Stimulated activated CD4-positive, alpha-beta T cell treated with anti-CD3 and anti-CD28 coated beads, Interleukin-1b, Interleukin-23, amount 100 ng/mL, for 1 hour (primary cell): ENCODE results near the gene CHAF1A.

ENCODE experiments used
- DNase-seq, 2 donors: peaks; one replicate each; pipeline ENCODE4 v3.0.0-alpha.2; 2020; ENCODE audit warnings: low read depth in 2 of 2

Gene CHAF1A

DNA sequence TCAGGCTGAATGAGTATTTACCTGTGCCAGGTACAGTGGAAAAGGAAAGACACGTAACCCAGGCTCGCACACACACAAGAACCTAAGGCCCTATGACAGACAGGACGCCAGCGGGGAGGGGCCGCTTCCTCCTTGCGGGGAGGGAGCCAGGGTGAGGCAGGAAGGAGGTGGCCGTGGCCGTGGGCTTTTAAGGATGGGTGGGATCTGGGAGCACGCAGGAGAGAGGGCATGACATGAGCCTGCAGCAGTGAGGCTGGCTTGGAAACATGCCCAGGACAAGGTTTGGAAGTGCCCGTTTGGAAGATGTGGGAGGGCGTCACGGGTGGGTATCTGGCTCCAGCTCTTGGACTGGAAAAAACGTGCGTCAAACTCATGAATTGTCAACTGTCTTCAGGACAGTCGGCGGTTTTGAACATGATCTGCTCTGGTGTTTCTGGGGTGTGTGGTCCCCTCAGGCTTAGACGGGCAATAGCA, 22.1 kb upstream of the CHAF1A start:
- no peak for DNase-seq

- no peak for DNase-seq
Measured at GRCh38 chr19:4385291-4386040, 17.0 kb upstream of the CHAF1A start.

GRCh38 chr19:4386041-4386782, 16.2 kb upstream of the CHAF1A start:
- DNase-seq: no peak

GRCh38 chr19:4388337-4389063, 13.9 kb upstream of the CHAF1A start:
- no peak for DNase-seq

GRCh38 chr19:4389064-4389375, 13.4 kb upstream of the CHAF1A start:
- DNase-seq: no peak

DNA sequence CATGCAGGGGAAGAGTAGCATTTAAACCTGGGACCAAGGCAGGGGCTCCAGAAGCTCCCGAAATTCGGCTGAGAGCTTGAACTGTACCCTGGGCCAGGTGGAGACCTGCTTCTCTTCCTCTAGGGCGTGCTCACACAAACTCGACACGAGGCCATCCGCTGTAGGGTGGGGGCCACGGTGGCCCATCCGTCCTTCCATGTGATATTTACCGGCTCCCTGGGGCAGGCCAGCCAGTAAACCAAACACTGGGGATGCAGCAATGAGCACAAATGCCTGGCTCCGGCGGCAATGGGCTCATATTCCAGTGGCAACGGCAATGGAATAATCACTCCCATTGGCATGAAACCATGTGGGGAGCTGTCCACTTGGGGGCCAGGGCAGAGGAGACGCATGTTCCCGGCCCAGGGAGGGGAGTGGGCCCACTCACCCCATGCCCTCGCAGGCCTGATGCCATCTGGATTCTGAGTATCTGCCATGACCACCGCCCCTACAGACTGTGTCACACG, 12.9 kb upstream of the CHAF1A start:
- no peak for DNase-seq

DNA sequence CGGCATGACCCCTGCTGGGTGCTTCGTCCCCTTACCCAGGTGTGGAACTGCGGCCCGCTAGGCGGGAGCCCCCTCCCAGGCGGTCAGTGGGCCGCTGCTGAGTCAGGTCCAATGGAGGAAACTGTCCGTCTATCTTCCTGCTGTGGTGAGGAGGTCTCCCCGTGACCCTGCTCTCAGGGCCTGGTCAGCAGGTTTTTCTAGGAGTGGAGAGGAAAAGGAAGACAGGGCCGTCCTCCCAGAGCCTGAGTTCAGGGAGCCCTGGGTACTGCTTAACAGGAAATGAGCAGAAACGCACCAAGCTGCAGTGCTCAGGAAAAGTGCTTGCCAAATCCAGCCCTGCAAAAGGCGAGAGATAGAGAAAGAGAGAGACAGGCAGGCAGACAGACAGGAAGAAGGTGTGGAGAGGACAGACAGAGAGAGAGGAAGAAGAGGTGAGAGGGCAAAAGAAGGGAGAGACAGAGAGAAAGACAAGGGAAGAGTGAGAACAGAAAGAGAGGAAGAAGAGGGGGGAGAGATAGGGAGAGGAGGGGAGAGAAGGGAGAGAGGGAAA, 12.3 kb upstream of the CHAF1A start:
- DNase-seq: no peak

DNA sequence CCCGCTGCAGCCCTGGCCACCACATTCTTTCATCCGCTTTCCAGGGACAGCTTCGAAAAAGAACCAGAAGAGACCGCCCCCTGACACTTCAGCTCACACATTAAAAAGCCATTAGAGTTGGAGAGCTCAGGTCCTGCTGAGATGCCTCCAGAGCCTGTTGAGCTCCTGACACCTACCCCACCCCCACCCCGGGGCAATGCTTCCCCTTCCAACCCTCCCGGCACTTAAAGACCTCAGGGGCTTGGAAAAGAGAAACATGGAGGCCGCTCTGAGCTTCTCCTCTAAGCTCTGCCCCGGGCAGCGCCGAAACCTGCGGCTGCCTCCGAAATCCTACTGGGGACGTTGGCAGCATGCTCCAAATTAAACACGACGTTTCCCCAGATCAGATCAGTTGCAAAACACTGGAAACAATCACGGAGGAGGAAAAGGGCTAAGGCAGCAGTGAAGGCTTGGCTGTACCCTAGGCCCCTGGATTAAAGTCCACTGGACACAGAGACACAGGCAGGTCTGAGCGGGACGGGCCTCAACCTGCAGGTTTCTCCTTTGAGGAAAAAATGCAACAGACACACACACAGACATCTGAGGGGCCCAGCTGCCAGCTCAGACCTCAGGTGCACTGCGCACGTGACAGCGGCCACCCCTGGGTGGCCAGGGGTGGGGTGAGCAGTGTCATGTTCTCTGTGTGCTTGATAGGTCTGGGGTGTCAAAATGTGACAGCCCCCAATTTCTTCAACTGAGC, 11.7 kb upstream of the CHAF1A start:
- DNase-seq: no peak

GRCh38 chr19:4391306-4391693, 11.1 kb upstream of the CHAF1A start:
- DNase-seq: no peak

- DNase-seq: no peak
Measured at GRCh38 chr19:4391701-4392483, 10.5 kb upstream of the CHAF1A start.

DNA sequence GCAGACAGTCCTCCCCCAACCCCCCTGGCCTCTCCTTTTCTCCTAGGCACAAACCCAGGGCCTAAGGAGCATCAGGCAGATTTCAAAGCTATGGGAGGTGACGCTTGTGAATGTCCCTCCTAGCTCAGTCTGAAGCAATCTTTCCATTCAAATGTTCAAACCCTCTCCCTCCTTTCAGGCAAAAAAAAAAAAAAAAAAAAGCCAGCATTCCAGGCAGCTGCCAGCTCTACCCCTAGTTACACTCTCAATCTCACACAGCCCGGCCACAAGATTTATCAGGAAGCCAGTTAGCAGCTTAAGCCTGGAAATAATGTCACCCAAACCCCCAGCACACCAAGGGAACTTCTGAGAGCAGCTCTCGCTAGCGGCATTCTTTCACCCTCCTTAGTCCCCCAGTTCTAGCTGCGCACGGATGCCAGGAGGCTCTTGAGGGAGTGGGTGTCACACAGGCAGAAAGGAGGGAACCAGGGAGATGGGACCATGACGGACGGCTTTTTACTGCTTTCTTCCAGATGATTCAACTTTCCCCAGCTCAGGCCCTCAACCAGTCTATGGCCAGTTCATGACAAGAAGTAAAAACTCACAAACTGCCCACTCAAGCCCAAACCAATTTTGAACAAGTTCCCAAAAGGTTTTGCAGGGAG, 8.4 kb upstream of the CHAF1A start:
- DNase-seq: no peak

GRCh38 chr19:4396949-4397783, 5.3 kb upstream of the CHAF1A start:
- no peak for DNase-seq

GRCh38 chr19:4399812-4400134, 2.7 kb upstream of the CHAF1A start:
- DNase-seq: no peak

DNA sequence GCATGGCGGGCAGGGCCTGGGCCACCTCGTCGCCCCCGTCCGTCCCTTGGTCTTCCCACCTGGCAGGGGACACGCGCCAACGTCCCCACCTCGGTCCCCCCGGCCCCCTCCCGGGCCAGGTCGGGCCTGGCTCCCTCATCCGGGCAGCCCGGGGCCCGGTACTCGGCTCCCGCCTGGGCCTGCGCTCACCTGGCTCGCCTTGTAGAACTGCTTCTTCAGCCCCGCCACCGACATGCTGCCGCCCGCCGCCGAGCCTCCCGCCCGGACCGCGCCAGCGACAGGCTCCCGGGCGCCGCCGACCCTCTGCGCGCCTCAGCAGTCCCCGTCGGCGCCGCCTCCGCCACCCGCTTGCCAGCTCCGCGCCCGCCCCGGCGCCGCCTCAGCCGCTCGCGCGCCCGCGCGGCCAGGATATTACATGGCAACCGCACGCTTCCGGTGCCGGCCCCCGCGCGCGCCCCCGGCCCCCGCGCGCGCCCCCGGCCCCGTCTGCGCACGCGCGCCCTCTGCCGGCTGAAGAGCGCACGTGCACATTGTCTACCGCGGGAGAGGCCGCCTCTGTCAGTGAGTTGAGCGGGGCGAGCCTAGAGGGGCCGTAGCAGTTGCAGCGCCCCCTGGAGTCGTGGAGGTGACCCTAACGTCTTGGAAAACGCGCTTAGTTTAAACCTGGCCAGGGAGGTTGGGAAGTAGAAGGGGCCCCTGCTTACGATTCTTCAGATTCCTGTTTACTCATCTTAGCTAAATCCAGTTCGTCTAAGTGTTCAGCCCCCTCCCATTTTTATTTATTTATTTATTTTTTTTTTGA, 2.1 kb upstream of the CHAF1A start, which contains the start of gene SH3GL1:
TSS of gene SH3GL1 (minus strand) at position 413 of the 802 bp plus-strand sequence. CDS start at position 234, 179 bp downstream.
- peak; percentile 88 to 90 for DNase-seq

- no peak for DNase-seq
Measured at GRCh38 chr19:4401769-4402170, 670 bp upstream of the CHAF1A start.

DNA sequence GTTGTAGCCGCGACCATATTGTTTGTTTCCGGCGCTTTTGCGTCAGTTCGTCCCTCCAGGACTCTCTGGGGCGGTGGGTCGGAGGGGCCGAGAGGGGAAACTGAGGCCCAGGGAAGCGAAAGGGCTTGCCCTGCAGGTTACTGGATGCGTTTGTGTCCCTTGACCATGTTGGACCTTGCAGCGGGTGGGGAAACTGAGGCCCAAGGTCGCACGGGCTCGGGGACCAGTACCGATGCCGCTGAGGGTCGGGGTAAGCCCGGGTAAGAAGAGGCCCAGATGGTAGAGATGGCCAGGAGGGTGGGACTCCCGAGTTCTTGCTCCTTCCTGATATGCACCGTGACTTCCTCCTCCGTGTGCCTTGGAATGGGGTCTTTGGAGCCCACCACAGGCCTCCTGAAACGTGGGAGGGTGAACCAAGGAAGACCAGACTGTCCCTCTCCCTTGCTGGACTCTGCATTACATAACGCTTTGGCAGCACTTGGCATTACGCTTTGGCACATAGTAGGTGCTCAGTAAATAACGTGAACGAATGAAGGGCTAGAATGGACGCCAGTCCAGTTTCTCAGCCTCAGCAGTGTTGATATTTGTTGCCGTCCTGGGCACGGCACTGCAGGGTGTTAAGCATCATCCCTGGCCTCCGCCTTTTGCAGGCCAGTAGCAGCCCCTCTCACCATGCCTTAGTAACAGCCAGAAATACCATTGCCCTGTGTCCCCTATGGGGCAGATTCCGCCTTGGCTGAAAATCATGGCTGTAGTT, 743 bp downstream of the CHAF1A start:
- DNase-seq: no peak

DNA sequence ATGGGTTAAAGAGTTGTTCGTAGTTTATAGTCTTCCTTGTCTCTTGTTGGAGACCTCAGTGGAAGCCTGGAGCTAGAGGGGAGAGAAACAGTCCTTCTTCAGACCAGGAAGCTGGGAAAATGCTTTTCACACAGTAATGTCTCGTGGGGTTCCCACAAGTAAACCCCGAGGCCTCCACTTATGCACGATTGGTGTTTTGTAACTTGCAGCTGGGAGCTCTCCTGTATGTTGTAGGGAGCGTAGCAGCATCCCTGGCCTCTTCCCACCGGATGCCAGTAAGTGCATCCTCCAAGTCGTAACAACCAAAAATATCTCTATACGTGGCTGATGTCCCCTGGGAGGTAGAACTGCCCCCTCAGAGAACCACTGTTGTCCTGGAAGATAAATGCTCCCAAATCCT, 3.5 kb downstream of the CHAF1A start:
- DNase-seq: no peak

DNA sequence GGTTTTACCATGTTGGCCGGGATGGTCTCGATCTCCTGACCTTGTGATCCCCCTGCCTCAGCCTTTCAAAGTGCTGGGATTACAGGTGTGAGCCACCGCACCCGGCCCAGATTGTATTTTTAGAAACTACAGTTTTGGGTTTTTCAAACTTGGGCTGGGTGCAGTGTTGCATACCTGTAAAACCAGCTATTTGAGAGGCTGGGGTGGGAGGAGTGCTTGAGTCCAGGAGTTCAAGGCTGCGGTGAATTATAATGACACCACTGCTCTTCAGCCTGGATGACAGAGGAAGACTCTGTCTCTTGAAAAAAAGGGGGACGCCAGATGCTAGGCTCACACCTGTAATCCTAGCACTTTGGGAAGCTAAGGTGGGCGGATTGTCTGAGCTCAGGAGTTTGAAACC, 4.2 kb downstream of the CHAF1A start:
- DNase-seq: no peak
